Gastroesophageal sphincter (tissue), 4 donors: Measurements from ENCODE around the gene UNC93A. TPM values are rescaled to one million over a fixed set of nuclear protein-coding genes. Genes with fewer than 3 reads are reported as not detected.
"Not testable (repeated sequence)": the region's sequence is repeated elsewhere in the genome, so short reads cannot be mapped to it uniquely, and the experiment has no call there.

Experiments
- ATAC-seq: fragments of 150-250 bp; one replicate; pipeline ENCODE4 v1.9.1; 2016; ENCODE audit warnings: mild to moderate bottlenecking, moderate library complexity
- H3K27ac ChIP-seq, 4 donors: fragments of 200-600 bp; sonication (generic) in 3 of 4; 1 replicate in 3 of 4; 2 replicates in 1 of 4; pipeline ENCODE4 v1.5.1; 2016 to 2019
- H3K27me3 ChIP-seq: fragments of 200-600 bp; sonication (generic); one replicate; pipeline ENCODE4 v1.5.1; 2019
- H3K36me3 ChIP-seq, 2 donors: fragments of 200-600 bp; sonication (generic); one replicate each; pipeline ENCODE4 v1.5.1; 2019; ENCODE audit warnings: control low read depth in 1 of 2
- H3K4me1 ChIP-seq, 3 donors: fragments of 200-600 bp; sonication (generic); 1 replicate in 2 of 3; 2 replicates in 1 of 3; pipeline ENCODE4 v1.5.1; 2016 to 2019; ENCODE audit warnings: control low read depth in 2 of 3
- H3K4me3 ChIP-seq, 2 donors: fragments of 200-600 bp; sonication (generic); one replicate each; pipeline ENCODE4 v1.5.1; 2019; ENCODE audit warnings: mild to moderate bottlenecking in 1 of 2, moderate library complexity in 1 of 2
- H3K9me3 ChIP-seq, 3 donors: fragments of 200-600 bp; sonication (generic); one replicate each; pipeline ENCODE4 v1.5.1; 2017 to 2019; ENCODE audit warnings: control low read depth in 2 of 3
- EP300 ChIP-seq: sonication (generic); formaldehyde crosslinking; IDR thresholded peaks from one replicate; pipeline ENCODE4 v1.6.1; 2017; ENCODE audit warnings: antibody characterized with exemption, mild to moderate bottlenecking
- POLR2A ChIP-seq, 2 donors: fragments of 450-650 bp; IDR thresholded peaks; one replicate each; pipeline ENCODE4 v1.6.1; 2017; ENCODE audit warnings: antibody characterized with exemption in 2 of 2, mild to moderate bottlenecking in 2 of 2, moderate library complexity in 1 of 2
- POLR2AphosphoS5 ChIP-seq: sonication (generic); formaldehyde crosslinking; IDR thresholded peaks from one replicate; pipeline ENCODE4 v1.6.1; 2017; ENCODE audit warnings: antibody characterized with exemption
- WGBS, 2 donors: methylation state at CpG; one replicate each; pipeline ENCODE4 v1.1.5; 2018; ENCODE audit warnings: low coverage in 1 of 2; 5-methylcytosine and 5-hydroxymethylcytosine counted together
- total RNA-seq, 4 donors: library from RNA; depleted of rRNA; stranded (reverse); fragments of >200 nt; gene quantifications; one replicate each; pipeline ENCODE4 v1.1.0, GENCODE V29; 2016
- TF ChIP-seq, protein P1 (sequence below), 4 experiments: fragments of 200-600 bp in 2 of 4; fragments of 450-650 bp in 2 of 4; sonication (generic) in 1 of 4; IDR thresholded peaks; one replicate each; pipeline ENCODE4 v1.5.1; 2017 to 2019; ENCODE audit warnings: antibody characterized with exemption in 4 of 4, mild to moderate bottlenecking in 2 of 4, moderate library complexity in 2 of 4

UNC93A gene
- total RNA-seq, 4 donors from 2014 or later: not detected

GRCh38 chr6:167274270-167274669 is 16.8 kb upstream of the UNC93A start:
- TF ChIP-seq POLR2AphosphoS5: no peak
- ATAC-seq: no peak
- peaks cover 23% of the 10 kb centered on the region for H3K27me3 ChIP-seq
- no peaks in the 10 kb centered on the region for H3K36me3 ChIP-seq
- 76% methylated on average over 3 to 5 of the region's 6 CpGs for WGBS, 2 donors
- H3K27ac ChIP-seq: no peak overlapping the region
- H3K4me1 ChIP-seq: no peaks in the 10 kb centered on the region
- H3K9me3 ChIP-seq: no peaks in the 10 kb centered on the region
- H3K4me3 ChIP-seq: no peak overlapping the region

DNA sequence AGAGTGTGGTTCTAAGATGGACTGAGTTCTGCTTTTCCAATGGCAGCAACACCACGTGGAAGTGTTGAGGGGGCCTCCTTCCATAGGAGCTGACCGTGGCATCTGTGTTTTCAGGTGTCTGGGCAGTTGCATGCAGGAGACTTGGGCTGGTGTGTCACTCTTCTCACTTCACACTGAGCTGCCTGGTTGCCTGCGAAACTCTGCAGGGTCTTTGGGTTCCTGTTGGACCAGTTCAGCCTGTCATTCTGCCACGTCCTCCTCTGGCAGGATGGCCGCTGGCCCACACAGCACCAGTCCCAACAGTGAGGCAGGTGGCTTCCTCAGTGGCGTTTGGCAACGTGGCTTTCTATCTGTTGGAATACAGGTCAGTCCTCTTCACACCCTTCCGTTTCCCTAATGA is 16.1 kb upstream of the UNC93A start:
- no peak for ATAC-seq
- no peak overlapping the region for H3K27ac ChIP-seq
- no peaks in the 10 kb centered on the region for H3K36me3 ChIP-seq
- no peak overlapping the region for H3K4me3 ChIP-seq
- 52 to 80% methylated on average over 2 to 3 of the region's 8 CpGs for WGBS, 2 donors
- no peaks in the 10 kb centered on the region for H3K4me1 ChIP-seq
- peaks cover 23% of the 10 kb centered on the region for H3K27me3 ChIP-seq
- H3K9me3 ChIP-seq: no peaks in the 10 kb centered on the region
- TF ChIP-seq EP300 (no peak), POLR2A (IDR thresholded peaks at IDR 0.05) (no peak), POLR2AphosphoS5 (no peak)
- TF ChIP-seq, protein P1, sequence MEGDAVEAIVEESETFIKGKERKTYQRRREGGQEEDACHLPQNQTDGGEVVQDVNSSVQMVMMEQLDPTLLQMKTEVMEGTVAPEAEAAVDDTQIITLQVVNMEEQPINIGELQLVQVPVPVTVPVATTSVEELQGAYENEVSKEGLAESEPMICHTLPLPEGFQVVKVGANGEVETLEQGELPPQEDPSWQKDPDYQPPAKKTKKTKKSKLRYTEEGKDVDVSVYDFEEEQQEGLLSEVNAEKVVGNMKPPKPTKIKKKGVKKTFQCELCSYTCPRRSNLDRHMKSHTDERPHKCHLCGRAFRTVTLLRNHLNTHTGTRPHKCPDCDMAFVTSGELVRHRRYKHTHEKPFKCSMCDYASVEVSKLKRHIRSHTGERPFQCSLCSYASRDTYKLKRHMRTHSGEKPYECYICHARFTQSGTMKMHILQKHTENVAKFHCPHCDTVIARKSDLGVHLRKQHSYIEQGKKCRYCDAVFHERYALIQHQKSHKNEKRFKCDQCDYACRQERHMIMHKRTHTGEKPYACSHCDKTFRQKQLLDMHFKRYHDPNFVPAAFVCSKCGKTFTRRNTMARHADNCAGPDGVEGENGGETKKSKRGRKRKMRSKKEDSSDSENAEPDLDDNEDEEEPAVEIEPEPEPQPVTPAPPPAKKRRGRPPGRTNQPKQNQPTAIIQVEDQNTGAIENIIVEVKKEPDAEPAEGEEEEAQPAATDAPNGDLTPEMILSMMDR (IDR thresholded peaks at IDR 0.05): no peak

GRCh38 chr6:167275436-167275835 is 15.7 kb upstream of the UNC93A start:
- 60 to 86% methylated on average over 2 to 3 of the region's 4 CpGs for WGBS, 2 donors
- TF ChIP-seq, protein P1 (IDR thresholded peaks at IDR 0.05): no peak
- TF ChIP-seq EP300: no peak
- TF ChIP-seq POLR2A (IDR thresholded peaks at IDR 0.05): no peak
- no peak for TF ChIP-seq POLR2AphosphoS5

GRCh38 chr6:167276772-167277533 is 14.2 kb upstream of the UNC93A start:
- Histone ChIP-seq H3K4me3 (no peak overlapping the region), H3K4me1 (no peaks in the 10 kb centered on the region), H3K27ac (no peak overlapping the region), H3K9me3 (no peaks in the 10 kb centered on the region), H3K36me3 (no peaks in the 10 kb centered on the region), H3K27me3 (peaks cover 19% of the 10 kb centered on the region)
- TF ChIP-seq, protein P1 (IDR thresholded peaks at IDR 0.05): no peak
- TF ChIP-seq EP300 (no peak), POLR2A (IDR thresholded peaks at IDR 0.05) (no peak), POLR2AphosphoS5 (no peak)
- no peak for ATAC-seq
- WGBS, 2 donors: 0 to 90% methylated on average over 1 to 5 of the region's 13 CpGs

More at GRCh38 chr6:167275436-167275835, 15.7 kb upstream of the UNC93A start:
- ATAC-seq: no peak
- no peak overlapping the region for H3K27ac ChIP-seq
- no peaks in the 10 kb centered on the region for H3K9me3 ChIP-seq
- peaks cover 23% of the 10 kb centered on the region for H3K27me3 ChIP-seq
- no peak overlapping the region for H3K4me3 ChIP-seq
- no peaks in the 10 kb centered on the region for H3K4me1 ChIP-seq
- no peaks in the 10 kb centered on the region for H3K36me3 ChIP-seq

GRCh38 chr6:167278173-167278940 is 12.8 kb upstream of the UNC93A start:
- not testable (repeated sequence) for ATAC-seq, H3K36me3 ChIP-seq, H3K4me3 ChIP-seq, H3K27ac ChIP-seq, H3K4me1 ChIP-seq, H3K9me3 ChIP-seq
- WGBS, 2 donors: 81 to 93% methylated on average over 2 to 10 of the region's 16 CpGs
- H3K27me3 ChIP-seq: peaks cover 19% of the 10 kb centered on the region
